CD4-positive, alpha-beta T cell treated with Interleukin-1 beta for 1 hour (primary cell): ENCODE measurements around the gene ZFYVE27.

ENCODE experiments used
- DNase-seq, 2 donors: peaks; one replicate each; pipeline ENCODE4 v3.0.0-alpha.2; 2020 to 2022

Gene ZFYVE27

DNA sequence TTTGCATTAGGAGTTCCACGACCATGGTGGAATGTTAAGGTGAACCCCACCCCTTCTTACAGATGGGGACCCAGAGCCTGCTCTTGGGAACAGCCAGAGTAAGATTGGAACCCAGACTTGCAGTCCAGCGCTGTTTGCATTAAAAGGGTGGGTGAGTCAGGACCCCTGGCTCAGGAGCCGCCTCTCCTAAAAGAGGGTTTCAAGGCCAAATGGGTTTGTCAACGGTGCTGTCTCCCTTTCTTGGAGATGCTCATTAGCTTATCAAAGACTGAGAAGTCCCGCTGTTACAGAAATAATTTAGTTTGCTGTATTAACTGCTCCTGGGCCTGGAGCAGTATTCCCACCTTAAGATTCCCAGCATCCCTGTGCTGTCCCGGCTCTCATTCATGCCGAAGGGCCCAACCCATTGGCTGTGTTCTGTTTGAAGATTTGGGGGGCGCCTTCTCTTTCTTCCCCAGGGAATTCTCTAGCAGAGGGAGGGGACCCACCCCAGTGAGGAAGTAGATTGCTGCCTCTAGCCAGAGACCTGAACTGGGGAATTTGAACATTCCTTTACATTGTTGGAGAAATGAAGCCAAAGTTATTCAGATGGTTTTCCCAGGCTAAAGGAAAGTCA lies 21.6 kb upstream of the ZFYVE27 start:
- no peak for DNase-seq

DNA sequence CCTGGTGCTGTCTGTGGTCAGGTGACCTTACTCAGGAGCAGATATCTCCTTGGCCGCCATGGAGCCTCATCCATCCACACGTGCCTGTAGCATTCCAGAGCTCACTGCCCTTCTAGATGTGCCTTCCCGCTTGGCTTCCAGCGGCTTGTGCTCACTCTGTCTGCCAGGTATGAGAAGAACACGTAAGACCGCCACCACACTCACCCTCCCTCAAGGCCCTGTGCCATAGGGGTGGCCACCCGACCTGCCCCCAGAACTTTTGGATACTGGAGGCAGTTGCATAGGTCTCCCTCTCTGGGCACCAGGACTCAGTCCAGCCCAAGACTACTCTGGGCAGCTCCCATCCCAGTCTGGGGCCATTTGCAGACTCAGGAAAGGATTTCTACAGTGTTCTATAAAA lies 19.3 kb upstream of the ZFYVE27 start:
- no peak for DNase-seq

DNA sequence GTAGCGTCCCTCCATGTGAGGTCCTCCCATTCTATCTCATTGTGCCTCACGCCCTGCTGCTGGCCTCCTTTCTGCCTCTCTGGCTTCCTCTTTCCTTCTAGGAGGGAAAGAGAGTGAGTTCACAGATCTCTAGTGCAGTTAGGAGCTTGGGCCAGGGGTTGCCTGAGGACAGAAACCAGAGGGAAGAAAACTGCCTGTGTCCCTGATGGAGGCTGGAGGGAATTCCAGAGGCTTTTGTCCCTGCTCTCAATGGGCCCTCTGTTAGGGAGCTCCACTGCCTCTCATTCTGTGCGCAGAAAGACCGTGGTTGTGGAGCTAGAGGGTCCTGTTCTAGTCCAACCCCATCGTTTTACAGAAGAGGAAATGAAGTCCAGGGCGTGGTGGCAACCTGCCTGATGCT lies 18.8 kb upstream of the ZFYVE27 start:
- DNase-seq = no peak

DNA sequence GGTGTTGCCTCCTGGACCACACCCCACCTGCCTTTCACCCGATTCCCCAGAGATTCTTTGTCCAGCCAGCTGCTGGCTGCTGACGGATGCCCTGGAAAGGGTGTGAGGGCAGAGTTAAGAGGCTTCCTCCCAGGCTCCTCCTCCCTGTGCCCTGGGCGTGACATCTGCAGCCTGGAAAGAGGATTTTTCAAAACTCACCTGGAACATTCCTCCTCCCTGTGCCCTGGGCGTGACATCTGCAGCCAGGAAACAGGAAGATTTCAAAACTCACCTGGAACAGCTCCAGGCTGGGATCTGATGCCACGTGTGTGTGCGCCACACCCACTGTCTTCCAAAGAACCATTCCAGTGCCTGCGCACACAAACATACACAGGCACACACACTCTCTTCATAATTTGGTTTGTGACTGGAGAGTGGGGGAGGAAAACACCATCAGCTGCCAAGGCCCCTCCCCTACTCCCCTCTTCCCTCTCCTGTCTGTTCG lies 18.2 kb upstream of the ZFYVE27 start:
- no peak for DNase-seq

DNA sequence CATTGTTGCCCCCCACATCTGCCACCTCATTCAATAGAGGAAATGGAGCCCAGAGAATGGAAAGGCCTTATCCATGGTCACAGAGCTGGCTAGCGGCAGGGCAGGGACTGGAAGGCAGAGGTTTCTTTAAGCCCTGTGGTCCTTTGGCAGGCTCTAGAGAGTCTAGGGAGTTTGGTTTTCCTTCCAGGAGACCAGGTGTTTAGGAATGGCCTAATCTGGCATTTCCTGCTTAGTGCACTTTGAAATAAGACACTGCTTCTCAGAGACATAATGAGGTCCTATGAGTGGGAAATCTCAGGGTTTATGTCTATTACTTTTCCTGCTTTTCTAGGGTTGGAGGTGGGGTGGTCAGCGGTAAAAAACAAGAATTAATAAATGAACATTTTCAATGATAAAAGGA lies 17.3 kb upstream of the ZFYVE27 start:
- DNase-seq = no peak

DNA sequence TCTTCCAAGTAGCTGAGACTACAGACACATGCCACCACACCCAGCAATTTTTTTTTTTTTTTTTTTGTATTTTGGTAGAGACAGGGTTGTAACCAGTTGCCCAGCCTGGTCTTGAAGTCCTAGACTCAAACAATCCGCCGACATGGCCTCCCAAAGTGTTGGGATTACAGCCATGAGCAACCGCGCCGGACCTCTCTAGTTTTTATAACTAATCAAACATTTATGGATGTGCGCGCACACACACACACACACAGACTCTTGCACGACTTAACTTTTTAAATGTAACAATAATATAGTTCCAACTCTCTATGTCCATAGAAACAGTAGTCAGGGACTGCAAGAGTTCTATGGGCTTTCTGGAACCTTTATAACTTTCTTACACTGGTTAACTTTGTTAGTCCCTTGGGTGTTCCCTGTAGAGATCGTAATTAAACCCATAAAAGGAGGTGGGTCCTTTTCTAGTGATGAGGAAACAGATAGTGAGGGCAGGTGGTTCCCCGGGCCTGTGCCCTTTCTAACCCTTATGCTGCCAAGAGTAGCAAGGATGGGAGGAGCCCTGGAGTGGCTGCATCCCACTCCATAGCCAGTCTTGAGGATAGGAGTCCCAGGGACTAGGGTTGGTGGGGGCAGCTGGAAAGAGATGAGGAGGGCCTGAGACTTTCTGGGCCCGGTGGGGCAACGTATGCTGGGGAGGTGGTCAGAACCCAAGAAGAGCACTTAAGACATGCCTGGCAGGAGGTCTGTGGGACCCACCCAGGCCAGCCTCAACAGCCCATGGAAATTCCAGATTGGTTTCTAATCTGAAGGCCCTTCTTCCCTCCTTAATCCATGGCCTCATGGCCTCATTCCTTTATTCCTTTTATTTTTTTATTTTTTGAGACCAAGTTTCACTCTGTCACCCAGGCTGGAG lies 14.8 kb upstream of the ZFYVE27 start:
- DNase-seq = no peak

DNA sequence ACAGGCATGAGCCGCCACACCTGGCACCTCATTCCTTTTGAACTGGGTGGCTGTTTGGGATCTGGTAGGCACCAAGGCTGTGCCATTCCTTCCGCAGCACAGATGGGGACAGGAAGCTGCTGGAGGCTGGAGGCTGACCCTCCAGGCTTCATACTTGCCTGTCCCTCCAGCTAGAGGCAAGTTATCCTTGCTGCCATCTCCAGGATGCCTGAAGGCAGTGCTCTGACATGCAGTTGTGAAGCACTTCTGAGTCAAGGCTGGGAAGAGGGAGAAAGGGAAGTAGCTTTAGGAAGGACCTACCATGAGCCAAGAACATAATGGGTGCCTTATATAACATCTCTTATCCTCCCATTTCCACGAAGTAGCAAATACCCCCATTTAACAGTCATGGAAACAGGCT lies 13.9 kb upstream of the ZFYVE27 start:
- no peak for DNase-seq

DNA sequence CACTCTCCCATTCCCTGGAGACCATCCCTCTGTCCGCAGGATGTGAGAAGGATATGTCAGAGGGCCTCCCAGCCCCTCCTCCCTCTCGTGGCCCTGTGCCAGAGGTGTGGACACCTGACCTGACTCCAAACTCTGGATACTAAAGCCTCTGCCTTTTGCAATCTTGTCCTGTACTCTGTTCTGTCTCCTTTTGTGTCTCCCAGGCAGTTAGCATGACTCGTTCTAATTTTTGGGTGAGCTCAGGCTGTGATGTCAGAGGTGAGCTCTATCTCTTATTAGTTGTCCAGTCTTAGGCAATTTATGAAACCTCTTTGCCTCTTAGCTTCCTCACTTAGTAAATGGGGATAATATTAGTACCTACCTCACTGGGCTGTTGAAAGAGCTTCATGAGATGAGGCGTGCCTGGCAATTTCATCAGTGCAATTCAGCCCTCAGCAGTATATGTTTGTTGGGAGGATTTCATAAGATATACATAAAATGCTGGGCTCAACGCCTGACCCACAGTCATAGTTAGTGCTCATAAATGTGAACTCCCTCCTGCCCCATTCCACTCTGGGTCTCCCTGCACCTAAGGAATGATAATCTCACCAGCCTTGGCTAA lies 12.5 kb upstream of the ZFYVE27 start:
- DNase-seq = peak in 1 of 2 donors; percentile 17

DNA sequence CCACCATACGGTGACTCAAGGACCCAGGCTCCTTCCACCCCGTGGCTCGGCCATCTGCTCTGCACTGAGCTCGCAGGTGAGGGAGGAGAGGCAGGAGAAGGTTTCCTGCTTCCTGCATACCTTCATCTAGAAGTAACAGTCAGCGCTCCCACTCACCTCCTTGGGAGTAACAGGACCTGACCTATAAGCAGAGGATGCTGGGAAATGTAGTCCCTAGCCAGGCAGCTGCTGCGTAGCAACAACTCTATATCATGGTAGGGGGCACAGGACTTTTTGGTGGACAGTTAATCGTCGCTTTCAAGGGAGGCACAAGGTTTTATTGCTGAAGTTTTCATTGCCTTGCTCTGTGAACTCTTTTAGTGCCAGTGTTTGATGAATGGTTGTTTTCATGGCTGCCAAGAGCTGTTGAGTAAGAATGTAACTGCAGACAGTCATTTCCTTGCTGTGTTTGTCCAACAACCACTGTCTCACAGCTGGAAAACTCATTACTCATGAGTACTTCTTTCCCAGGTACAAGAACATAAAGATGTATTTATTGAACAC lies 10.2 kb upstream of the ZFYVE27 start:
- no peak for DNase-seq

DNA sequence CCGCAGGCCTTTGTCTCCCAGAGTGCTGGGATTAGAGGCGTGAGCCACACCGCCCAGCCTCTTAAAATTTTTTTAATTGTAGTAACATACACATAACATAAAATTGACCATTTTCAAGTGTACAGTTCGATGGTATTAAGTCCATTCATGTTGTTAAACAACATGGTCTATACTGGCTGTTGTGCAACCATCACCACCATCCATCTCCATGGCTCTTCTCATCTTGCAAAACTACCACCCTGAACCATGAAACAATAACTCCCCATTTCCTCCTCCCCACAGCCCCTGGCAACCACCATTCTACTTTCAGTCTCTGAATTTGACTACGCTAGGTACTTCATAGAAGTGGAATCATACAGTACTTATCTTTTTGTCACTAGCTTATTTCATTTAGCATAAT lies 7.9 kb upstream of the ZFYVE27 start:
- DNase-seq = no peak

DNA sequence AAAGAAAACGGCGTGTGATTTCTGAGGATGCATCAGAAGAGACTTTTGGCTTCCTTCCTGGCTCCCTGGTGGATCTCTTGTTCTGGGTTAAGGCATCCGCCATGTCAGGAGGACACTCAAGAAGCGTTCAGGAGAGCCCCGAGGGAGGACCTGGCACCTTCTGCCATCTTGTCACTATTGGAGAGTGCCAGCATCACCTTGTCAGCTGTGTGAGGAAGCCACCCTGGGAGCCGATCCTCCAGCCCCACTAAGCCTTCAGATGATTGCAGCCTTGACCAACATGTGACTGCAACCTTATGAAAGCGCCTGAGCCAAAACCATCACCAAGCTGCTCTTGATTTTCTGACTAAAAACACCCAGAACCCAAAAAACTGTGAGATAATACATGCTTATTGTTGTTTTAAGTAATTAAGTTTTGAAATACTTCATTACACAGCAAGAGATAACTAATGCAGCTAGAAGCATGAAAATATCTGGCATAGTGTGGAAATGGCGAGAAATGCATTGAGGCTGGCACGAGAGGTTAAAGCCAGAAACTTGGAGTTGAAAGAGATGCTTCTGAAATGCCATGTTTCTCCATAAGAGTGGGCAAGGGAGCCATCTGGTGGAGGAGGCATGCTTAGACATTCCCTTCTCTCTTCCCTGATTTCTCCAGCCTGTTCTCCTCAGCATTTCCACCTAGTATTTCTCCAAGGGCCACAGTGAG lies 5.4 kb upstream of the ZFYVE27 start:
- DNase-seq = peak; percentile 52 to 65

DNA sequence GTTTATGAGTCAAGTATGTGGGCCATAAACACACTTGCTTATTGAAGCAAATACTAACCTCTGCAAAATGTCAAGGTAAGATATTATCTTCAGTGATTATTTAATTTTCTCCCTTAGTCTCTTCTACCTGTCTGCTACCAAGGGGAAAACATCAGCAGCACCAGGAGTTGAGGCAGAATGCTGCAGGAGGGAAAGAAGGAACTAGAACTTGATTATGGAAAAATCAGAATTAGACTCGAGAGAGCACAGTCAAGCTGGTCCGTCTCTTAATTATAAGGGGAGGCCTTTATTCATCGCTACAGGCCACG lies 4.9 kb upstream of the ZFYVE27 start:
- DNase-seq = no peak

DNA sequence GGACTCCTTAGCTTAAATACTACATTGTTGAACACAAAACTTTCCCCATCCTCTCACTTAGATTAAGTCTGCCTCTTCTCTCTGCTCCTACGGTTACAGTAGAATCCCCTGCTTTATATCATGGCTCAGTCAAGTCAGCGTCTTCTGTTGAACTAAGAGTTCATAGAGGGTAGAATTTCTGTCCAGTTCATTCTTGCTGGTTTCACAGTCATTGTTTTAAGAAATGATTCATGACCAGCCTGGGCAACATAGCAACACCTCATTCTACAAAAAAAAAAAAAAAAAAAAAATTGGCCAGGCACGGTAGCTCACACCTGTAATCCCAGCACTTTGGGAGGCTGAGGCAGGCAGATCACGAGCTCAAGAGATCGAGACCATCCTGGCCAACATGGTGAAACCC lies 3.7 kb upstream of the ZFYVE27 start:
- no peak for DNase-seq

DNA sequence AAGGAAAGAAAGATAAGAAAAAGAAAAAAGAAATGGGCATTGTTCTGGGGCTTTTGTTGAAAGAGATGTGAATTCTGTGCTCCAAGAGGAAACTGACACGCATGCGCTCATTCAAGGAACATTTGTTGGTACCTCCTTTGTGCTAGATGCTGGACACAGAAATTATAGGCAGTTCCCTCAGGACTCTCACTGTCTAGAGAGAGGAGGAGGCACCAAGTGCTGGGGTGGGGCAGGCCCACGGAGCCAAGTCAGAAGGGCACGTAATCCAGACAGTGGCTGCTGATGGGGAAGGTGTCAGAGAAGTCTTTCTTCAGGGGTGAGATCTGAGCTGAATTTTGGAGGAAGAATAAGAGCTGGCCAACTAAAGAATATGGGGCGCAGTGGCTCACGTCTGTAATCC lies 2.9 kb upstream of the ZFYVE27 start:
- DNase-seq = no peak

DNA sequence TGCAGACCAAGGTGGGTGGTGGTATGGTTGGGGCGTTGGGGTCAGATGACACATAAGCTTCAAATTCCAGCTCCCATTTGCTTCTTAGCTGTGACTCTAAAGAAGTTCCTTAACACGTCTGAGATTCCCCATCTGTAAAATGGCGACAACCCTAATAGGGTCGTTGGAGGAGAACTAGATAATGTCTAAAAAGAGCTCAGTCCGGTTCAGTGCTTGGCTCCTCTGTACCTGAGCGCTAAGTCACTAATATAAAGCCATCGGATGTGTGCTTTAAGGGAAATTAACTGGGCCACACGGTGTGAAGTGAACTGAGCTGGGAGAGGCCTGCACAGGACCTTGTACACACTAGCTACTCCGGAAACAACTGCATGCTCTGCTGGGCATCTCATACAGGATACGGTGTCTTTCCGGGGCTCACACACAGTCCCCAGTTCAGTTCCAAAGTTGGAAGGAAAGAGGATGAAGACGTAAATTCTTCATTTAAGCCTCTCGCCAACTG lies 476 bp upstream of the ZFYVE27 start:
- DNase-seq = no peak

DNA sequence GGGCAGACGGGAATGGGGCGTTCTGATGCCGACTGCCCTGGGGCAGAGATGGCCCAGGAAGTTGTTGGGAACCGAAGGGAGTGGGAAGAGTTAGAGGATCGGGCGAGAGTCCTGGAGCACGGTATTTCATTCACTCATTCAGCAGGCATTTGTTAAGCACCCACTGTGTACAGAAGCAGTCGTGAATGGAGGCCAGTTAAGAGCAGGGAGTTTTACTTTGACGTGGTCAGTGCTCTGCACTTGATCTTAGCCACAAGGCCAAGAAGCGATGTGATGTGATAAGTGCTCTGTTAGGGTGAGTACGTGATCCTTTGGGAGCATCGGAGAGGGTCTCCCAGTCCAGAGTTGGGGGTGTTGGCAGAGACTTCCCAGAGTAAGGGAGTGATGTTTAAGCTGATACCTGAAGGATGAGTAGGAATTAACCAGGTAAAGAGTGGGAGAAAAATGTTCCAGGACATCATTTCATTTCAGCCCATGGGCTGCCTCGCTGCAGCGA lies 890 bp downstream of the ZFYVE27 start:
- no peak for DNase-seq

DNA sequence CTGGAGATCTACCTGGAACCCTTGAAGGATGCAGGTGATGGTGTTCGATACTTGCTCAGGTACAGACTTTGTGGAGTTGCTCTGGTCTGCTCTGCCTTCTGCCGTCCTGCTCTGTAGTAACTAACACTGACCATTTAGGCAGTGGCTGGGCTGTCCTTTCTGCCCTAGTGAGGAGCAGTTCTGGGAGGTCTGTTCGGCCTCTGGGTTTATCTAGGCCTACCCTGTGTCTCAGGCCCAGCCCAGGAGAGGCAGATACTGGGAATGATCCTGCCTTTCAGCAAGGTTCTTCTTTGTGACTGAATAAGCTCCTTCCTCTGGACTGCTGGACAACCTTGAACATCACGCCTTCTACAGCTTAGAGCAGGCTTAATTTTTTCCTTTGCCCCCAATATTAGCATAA lies 1.7 kb downstream of the ZFYVE27 start:
- no peak for DNase-seq

DNA sequence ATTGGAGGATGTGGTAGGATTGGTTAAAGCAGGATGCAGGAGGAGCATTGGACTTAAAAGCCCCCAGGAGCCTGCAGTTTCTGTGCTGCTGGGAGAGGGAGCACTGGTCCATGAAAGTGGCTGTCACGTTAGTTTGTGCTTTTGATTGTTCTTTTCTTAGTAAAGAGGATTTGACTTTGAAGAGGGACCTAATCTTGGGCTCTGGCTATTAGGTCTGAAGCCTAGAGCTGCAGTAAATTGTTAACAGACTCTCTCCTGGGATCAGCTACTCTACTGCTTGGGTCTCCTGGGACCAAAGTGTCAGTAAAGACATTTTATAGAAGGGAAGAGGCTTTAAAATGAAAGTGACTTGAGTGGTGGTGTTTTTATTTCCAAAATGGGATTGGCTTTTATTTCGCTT lies 3.7 kb downstream of the ZFYVE27 start:
- no peak for DNase-seq

DNA sequence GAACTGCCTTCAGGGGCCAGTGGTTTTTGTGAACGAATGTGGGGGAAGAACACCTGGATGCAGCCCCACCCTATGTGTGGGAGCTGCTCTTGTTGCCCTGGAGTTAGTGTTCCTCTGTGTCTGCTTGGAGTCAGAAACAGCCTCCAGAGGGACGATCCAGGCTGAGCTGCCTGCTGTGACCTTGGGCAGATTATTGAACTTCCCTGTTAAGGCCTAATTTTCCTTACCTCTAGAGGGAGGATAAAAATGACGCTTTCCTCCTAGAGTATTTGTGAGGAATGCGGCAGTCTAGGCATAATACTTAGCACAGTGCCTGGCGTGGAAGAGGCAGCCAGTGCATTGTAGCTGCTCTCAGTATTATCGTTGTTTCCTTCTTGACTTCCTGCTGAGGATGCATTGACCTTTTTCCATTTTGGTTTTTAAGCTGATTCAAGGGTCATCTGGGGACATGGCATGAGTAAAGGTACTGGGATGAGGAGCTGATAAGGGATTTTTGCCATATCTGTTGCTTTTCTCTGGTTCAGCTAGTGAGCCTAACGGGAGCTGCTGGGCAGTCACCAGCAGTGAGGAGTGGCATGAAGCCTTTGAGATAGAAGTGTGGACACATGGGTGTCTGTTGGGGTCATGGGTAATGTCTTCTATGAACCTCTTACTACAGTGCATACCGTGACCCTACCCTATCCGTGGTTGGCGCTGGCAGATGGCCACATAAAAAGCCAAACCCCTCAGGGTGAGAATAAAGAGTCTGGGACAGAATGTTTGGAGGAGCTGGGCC lies 6.4 kb downstream of the ZFYVE27 start:
- no peak for DNase-seq

DNA sequence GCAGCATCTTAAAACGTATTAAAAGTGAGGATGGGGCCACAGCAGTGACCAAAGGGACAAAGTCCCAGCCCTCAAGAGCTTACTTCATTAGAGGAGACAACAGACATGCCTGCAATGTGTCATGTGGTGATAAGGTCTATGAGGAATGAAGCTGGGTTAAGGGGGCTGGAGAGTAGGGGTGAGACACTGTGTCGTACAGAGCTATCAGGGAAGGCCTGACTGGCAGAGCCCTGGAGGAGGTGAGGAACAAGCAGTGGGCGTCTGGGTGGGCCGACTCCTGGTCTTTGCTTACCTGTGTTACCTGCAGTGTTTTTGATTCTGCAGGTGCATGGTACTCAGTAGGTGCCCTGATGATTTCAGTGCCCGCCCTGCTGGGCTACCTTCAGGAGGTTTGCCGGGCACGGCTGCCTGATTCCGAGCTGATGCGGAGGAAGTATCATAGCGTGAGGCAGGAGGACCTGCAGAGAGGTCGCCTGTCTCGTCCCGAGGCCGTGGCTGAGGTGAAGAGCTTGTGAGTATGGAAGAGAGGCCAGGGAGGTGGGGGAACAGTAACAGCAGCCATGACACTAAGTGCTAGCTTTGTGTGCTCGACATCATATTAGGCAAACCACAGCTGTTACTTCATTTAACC lies 7.6 kb downstream of the ZFYVE27 start:
- DNase-seq = no peak

DNA sequence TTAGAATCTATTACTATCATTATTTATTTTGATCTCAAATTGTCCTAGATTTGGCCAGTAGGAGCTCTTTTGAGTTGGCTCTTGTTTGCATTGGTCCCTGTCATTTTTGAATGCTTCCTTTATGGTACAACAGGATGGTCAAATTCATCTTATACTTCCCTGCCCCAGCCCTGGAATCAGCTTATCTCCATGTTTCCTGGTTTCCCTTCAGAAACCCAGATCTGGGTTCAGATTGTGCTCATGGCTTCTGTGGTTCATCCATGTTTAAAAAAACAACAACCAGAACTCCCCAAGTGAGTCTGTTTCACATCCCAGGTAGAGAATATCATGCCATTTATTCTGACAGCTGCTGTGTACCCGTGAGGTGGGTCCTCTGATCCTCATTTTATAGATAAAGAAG lies 10.6 kb downstream of the ZFYVE27 start:
- no peak for DNase-seq

DNA sequence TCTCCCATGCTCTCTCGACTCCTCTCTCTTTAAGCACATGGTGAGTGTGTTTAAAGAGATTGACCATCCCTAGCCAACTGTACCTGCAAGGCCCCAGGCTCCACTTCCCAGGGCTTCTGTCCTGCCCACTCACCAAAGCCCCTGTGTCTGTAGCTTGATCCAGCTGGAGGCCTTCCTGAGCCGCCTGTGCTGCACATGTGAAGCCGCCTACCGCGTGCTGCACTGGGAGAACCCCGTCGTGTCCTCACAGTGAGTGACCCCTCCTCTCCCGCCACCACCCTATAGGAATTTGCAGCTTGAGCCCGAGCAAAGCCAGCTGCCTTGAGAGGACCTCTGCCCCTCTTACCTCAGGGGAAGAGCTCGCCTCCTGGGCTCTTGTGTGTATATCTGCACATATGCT lies 11.2 kb downstream of the ZFYVE27 start:
- DNase-seq = no peak
